ENCODE measurements around the gene CACNA1G. TPM values are rescaled to one million over a fixed set of nuclear protein-coding genes. Genes with fewer than 3 reads are reported as not detected.

Gene CACNA1G
- total RNA-seq, 4 donors from 2014 or later: 0.11 to 0.38 (median 0.13) TPM; not detected in 1

DNA sequence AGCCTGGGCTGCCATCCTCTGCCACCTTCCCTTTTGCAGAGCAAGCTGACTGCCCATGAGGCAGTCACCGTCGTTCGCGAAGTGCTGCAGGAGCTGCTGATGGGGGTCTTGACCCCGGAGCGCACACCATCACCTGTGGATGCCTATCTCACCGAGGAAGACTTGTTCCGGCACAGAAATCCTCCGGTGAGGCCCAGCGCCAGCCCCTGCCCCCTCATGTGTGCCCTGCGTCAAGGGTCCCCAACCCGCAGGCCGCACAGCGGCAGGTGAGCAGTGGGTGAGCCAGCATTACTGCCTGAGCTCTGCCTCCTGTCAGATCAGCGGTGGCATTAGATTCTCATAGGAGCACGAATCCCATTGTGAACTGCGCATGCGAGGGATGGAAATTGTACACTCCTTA lies 35.7 kb upstream of the CACNA1G start:
- H3K4me3 ChIP-seq: no peak overlapping the region
- no peak for DNase-seq
- H3K9me3 ChIP-seq: no peaks in the 10 kb centered on the region
- no peaks in the 10 kb centered on the region for H3K36me3 ChIP-seq
- intact Hi-C loops (cut with DNase I): no loop called here
- H3K27ac ChIP-seq: no peak overlapping the region
- no peak for TF ChIP-seq POLR2A (IDR thresholded peaks at IDR 0.05)
- TF ChIP-seq, protein P1, sequence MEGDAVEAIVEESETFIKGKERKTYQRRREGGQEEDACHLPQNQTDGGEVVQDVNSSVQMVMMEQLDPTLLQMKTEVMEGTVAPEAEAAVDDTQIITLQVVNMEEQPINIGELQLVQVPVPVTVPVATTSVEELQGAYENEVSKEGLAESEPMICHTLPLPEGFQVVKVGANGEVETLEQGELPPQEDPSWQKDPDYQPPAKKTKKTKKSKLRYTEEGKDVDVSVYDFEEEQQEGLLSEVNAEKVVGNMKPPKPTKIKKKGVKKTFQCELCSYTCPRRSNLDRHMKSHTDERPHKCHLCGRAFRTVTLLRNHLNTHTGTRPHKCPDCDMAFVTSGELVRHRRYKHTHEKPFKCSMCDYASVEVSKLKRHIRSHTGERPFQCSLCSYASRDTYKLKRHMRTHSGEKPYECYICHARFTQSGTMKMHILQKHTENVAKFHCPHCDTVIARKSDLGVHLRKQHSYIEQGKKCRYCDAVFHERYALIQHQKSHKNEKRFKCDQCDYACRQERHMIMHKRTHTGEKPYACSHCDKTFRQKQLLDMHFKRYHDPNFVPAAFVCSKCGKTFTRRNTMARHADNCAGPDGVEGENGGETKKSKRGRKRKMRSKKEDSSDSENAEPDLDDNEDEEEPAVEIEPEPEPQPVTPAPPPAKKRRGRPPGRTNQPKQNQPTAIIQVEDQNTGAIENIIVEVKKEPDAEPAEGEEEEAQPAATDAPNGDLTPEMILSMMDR (IDR thresholded peaks at IDR 0.05): no peak
- WGBS, 2 donors: 87 to 100% methylated on average over 3 to 10 of the region's 18 CpGs
- peaks cover 0 to 15% (median 0%) of the 10 kb centered on the region in 4 donors for H3K27me3 ChIP-seq
- H3K4me1 ChIP-seq: peaks cover 0 to 15% (median 0%) of the 10 kb centered on the region in 3 donors

DNA sequence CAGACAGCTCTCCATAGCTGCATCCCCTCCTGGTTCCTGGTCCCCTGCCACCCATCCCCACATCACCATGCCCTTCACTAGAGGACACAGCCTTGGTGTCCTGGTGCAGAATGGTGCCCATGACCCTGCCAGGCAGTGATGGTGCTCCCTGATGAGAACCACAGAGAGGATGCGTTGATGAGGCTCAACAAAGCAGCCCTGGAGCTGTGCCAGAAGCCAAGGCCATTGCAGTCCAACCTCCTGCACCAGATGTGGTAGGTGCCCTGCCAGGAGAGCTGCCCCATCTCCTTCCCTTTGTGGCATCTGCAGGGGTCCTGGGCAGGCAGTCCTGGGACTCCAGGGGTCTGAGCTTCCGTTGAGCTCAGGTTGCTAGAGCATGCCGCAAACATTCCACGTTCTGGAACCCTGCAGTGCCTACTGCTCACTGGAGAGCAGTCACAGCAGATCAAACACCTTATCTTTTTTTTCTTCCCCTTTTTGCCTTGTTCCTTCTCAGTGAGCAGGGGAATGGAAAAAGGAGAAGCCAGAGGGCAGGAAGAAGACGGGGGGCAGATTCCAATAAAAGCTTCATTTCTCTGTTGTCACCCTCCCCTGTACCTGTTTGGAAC lies 33.3 kb upstream of the CACNA1G start:
- Histone ChIP-seq H3K27ac (no peak overlapping the region), H3K36me3 (no peaks in the 10 kb centered on the region), H3K4me1 (peaks cover 4 to 25% (median 5%) of the 10 kb centered on the region in 3 donors), H3K9me3 (no peaks in the 10 kb centered on the region), H3K4me3 (no peak overlapping the region), H3K27me3 (peaks cover 0 to 38% (median 2%) of the 10 kb centered on the region in 4 donors)
- DNase-seq: no peak
- intact Hi-C loops (cut with DNase I): no loop called here
- 0 to 70% methylated on average over 1 to 4 of the region's 5 CpGs for WGBS, 2 donors
- TF ChIP-seq, protein P1 (IDR thresholded peaks at IDR 0.05): no peak
- TF ChIP-seq POLR2A (IDR thresholded peaks at IDR 0.05): no peak

DNA sequence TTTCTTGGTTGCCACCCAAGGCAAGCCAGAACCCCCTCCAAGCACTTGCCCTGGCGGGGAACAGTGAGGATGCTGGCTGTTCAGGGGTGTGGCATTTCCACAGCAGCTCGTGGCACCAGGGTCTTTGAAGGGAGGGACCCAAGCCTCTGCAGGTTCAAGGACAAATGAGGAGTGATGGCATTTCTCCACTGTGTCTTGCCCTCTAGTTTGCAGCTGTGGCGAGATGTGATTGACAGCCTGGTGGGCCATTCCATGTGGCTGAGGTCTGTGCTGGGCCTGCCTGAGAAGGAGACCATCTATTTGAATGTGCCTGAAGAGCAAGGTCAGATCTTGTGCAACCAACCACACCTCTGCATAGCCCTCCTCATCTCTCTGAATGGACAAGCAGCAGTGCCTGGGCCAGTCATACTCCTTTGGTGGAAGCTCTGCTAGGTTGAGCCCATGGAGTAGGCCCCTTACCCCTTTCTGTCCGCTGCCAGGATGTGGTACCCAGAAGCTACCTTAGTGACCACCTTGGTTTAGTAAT lies 32.5 kb upstream of the CACNA1G start:
- Histone ChIP-seq H3K4me1 (peaks cover 8 to 27% (median 11%) of the 10 kb centered on the region in 3 donors), H3K27ac (no peak overlapping the region), H3K27me3 (peaks cover 0 to 45% (median 4%) of the 10 kb centered on the region in 4 donors), H3K36me3 (no peaks in the 10 kb centered on the region), H3K9me3 (no peaks in the 10 kb centered on the region), H3K4me3 (no peak overlapping the region)
- DNase-seq: no peak
- intact Hi-C loops (cut with DNase I): no loop called here
- WGBS, 2 donors: 80 to 100% methylated on average over 1 of the region's 4 CpGs
- TF ChIP-seq POLR2A (IDR thresholded peaks at IDR 0.05): no peak
- TF ChIP-seq, protein P1 (IDR thresholded peaks at IDR 0.05): no peak

DNA sequence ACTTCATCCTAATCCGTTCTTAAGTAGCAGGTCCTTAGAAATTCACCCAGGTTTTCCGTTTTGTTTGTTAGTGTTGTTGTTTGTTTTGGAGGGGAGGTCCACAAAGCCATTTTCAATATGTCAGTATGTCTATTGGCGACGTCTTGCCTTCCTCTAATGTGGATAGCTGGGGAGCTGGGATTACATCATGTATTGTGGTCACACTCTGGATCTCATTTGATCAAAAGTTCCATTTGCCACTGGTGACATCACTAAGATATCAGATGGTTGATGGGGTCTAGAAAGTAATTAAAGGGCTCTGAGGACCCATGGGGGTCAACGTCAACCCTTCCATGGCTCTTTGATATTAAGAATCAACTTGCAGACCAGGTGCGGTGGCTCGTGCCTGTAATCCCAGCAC lies 30.7 kb upstream of the CACNA1G start:
- H3K36me3 ChIP-seq: no peaks in the 10 kb centered on the region
- no peak overlapping the region for H3K4me3 ChIP-seq
- no peak overlapping the region for H3K27ac ChIP-seq
- 90 to 92% methylated on average over 7 of the region's 7 CpGs for WGBS, 2 donors
- H3K27me3 ChIP-seq: peaks cover 0 to 62% (median 4%) of the 10 kb centered on the region in 4 donors
- intact Hi-C loops (cut with DNase I): no loop called here
- no peaks in the 10 kb centered on the region for H3K9me3 ChIP-seq
- DNase-seq: no peak
- TF ChIP-seq POLR2A (IDR thresholded peaks at IDR 0.05): no peak
- TF ChIP-seq, protein P1 (IDR thresholded peaks at IDR 0.05): no peak
- H3K4me1 ChIP-seq: peaks cover 8 to 36% (median 19%) of the 10 kb centered on the region in 3 donors

DNA sequence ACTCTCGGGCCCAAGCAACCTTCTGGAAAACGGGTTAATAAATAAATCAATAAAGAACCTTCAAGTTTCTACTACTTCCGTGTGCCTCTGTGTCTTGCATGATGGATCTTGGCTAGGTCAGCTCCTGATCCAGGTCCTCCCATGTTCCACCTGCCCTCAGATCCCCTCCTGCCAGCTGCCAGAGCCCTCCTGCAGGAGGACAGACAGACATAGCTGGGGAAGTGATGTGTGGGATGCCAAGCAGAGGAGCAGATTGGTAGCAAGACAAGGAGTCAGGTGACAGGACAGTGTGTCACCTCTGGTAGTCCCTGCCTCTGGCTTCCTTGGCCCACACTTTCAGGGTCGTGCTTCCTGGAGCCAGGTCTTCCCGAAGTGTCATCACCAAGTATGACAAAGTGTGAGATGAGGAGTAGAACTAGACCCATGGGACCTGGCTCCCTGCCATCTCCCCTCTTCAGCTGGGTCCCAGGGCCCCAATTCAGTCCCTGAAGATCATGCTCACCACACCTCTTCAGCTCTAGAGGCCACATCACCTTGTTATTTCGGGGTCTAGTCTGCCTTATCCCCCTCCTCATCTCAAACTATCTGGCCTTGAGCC lies 29.0 kb upstream of the CACNA1G start:
- peaks cover 0 to 63% (median 4%) of the 10 kb centered on the region in 4 donors for H3K27me3 ChIP-seq
- intact Hi-C loops (cut with DNase I): no loop called here
- WGBS, 2 donors: 58 to 60% methylated on average over 6 of the region's 6 CpGs
- DNase-seq: no peak
- peaks cover 0 to 7% (median 4%) of the 10 kb centered on the region in 3 donors for H3K36me3 ChIP-seq
- H3K9me3 ChIP-seq: no peaks in the 10 kb centered on the region
- H3K27ac ChIP-seq: peak overlapping the region in 2 of 4 donors; percentile 94 to 96
- H3K4me3 ChIP-seq: no peak overlapping the region
- TF ChIP-seq, protein P1 (IDR thresholded peaks at IDR 0.05): no peak
- TF ChIP-seq POLR2A (IDR thresholded peaks at IDR 0.05): no peak
- peaks cover 18 to 53% (median 22%) of the 10 kb centered on the region in 3 donors for H3K4me1 ChIP-seq

Data from esophagus squamous epithelium (tissue), 5 donors.